C4-2B (cell line): ENCODE results near the gene HHLA2.

Experiments used
- H3K27ac ChIP-seq: fragments of 450-650 bp; 2 replicates; pipeline ENCODE4 v1.5.1; 2017
- CTCF ChIP-seq: fragments of 450-650 bp; conservative IDR thresholded peaks from 2 replicates; pipeline ENCODE4 v1.5.1; 2017; ENCODE audit warnings: mild to moderate bottlenecking
- ZFX ChIP-seq: fragments of 450-650 bp; IDR thresholded peaks from 2 replicates; pipeline ENCODE4 v1.6.1; 2017

Gene HHLA2

GRCh38 chr3:108415661-108416060, 119.3 kb downstream of the HHLA2 start:
- no peak overlapping the region for H3K27ac ChIP-seq
- TF ChIP-seq ZFX (no peak), CTCF (no peak)

GRCh38 chr3:108416111-108416869, 119.9 kb downstream of the HHLA2 start:
- TF ChIP-seq CTCF (no peak), ZFX (no peak)
- no peak overlapping the region for H3K27ac ChIP-seq

- TF ChIP-seq ZFX (no peak), CTCF (no peak)
- no peak overlapping the region for H3K27ac ChIP-seq
Observed at GRCh38 chr3:108420926-108421325, 124.6 kb downstream of the HHLA2 start.
